Activated CD8-positive, alpha-beta T cell treated with anti-CD3 and anti-CD28 coated beads for 36 hours (primary cell): ENCODE results near the gene LMNA. TPM values are rescaled to one million over a fixed set of nuclear protein-coding genes. Genes with fewer than 3 reads are reported as not detected.
A peak's percentile ranks its signal among the peaks of the same experiment; 100 is the strongest.

Experiments used
- ATAC-seq: fragments of 200-7000 bp; cut with Tn5 transposase; one replicate; pipeline ENCODE4 v1.10.0; 2021; ENCODE audit warnings: mild to moderate bottlenecking, moderate library complexity
- CTCF ChIA-PET: fragments of 350-600 bp; sonication (Branson Sonifier 250); formaldehyde crosslinking; loops from one replicate; lab custom pipeline; 2021; ENCODE audit warnings: antibody characterized with exemption; lab: Charles Lee
- POLR2A ChIA-PET: fragments of 350-600 bp; sonication (Branson Sonifier 250); formaldehyde crosslinking; loops from one replicate; lab custom pipeline; 2021; ENCODE audit warnings: antibody characterized with exemption; lab: Charles Lee
- DNase-seq: peaks from one replicate; pipeline ENCODE4 v3.0.0-alpha.2; 2020
- H3K27ac Mint-ChIP-seq: one replicate; pipeline ENCODE4 v1.8.0; 2021; ENCODE audit warnings: mild to moderate bottlenecking, mixed read lengths
- H3K27me3 Mint-ChIP-seq: one replicate; pipeline ENCODE4 v1.8.0; 2021; ENCODE audit warnings: mixed read lengths
- H3K36me3 Mint-ChIP-seq: one replicate; pipeline ENCODE4 v1.8.0; 2021; ENCODE audit warnings: low read depth, mixed read lengths
- H3K4me1 Mint-ChIP-seq: one replicate; pipeline ENCODE4 v1.8.0; 2021; ENCODE audit warnings: low read depth, mixed read lengths
- H3K4me3 Mint-ChIP-seq: one replicate; pipeline ENCODE4 v1.8.0; 2021; ENCODE audit warnings: mild to moderate bottlenecking, moderate library complexity, mixed read lengths
- H3K9me3 Mint-ChIP-seq: one replicate; pipeline ENCODE4 v1.8.0; 2021; ENCODE audit warnings: mixed read lengths
- intact Hi-C: fragments of 100-400 bp; cut with micrococcal nuclease; formaldehyde crosslinking; loops from one replicate; pipeline ENCODE4 v1.10.0; 2022
- total RNA-seq, 2 experiments: library from RNA; stranded (reverse); gene quantifications; one replicate each; pipeline ENCODE4 v1.2.3, GENCODE V29; 2021
- TF ChIP-seq, protein P1 (sequence below): fragments of 200-600 bp; IDR thresholded peaks from one replicate; pipeline ENCODE4 v1.8.0; 2022; ENCODE audit warnings: antibody characterized with exemption, mild to moderate bottlenecking

LMNA gene
- total RNA-seq, 2 experiments from 2014 or later = 51.8 to 56.6 TPM

DNA sequence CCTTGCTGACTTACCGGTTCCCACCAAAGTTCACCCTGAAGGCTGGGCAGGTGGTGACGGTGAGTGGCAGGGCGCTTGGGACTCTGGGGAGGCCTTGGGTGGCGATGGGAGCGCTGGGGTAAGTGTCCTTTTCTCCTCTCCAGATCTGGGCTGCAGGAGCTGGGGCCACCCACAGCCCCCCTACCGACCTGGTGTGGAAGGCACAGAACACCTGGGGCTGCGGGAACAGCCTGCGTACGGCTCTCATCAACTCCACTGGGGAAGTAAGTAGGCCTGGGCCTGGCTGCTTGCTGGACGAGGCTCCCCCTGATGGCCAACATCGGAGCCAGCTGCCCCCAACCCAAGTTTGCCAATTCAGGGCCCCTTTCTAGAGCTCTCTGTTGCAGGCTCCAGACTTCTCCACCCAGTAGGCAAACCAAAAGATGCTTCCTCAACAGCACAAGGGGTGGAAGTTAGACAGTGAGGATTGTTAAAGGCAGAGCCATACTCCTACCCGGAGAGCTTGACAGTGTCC, 22.5 kb downstream of the LMNA start:
- no peak overlapping the region for H3K27ac Mint-ChIP-seq
- TF ChIP-seq, protein P1, sequence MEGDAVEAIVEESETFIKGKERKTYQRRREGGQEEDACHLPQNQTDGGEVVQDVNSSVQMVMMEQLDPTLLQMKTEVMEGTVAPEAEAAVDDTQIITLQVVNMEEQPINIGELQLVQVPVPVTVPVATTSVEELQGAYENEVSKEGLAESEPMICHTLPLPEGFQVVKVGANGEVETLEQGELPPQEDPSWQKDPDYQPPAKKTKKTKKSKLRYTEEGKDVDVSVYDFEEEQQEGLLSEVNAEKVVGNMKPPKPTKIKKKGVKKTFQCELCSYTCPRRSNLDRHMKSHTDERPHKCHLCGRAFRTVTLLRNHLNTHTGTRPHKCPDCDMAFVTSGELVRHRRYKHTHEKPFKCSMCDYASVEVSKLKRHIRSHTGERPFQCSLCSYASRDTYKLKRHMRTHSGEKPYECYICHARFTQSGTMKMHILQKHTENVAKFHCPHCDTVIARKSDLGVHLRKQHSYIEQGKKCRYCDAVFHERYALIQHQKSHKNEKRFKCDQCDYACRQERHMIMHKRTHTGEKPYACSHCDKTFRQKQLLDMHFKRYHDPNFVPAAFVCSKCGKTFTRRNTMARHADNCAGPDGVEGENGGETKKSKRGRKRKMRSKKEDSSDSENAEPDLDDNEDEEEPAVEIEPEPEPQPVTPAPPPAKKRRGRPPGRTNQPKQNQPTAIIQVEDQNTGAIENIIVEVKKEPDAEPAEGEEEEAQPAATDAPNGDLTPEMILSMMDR = no peak
- CTCF ChIA-PET = interaction anchor here (1.5 to 14.1 kb wide), 3 partner anchors 8 to 45 kb away, joined by 7 to 772 read pairs (median 10); partner anchors contain the start of gene MEX3A
- no peaks in the 10 kb centered on the region for H3K9me3 Mint-ChIP-seq
- DNase-seq (no peak), ATAC-seq (no peak)
- no peaks in the 10 kb centered on the region for H3K4me1 Mint-ChIP-seq
- POLR2A ChIA-PET = interaction anchor here (1.1 to 1.2 kb wide), 2 partner anchors 41 to 148 kb away, joined by 3 read pairs; partner anchors contain the start of gene TMEM79
- no peaks in the 10 kb centered on the region for H3K27me3 Mint-ChIP-seq
- intact Hi-C loops = no loop called here
- H3K36me3 Mint-ChIP-seq = peaks cover 24% of the 10 kb centered on the region
- H3K4me3 Mint-ChIP-seq = no peak overlapping the region

- intact Hi-C loops = no loop called here
- ATAC-seq (no peak), DNase-seq (no peak)
- Mint-ChIP-seq H3K27me3 (no peaks in the 10 kb centered on the region), H3K4me1 (no peaks in the 10 kb centered on the region), H3K4me3 (no peak overlapping the region), H3K36me3 (peaks cover 24% of the 10 kb centered on the region), H3K27ac (no peak overlapping the region), H3K9me3 (no peaks in the 10 kb centered on the region)
- POLR2A ChIA-PET = no interaction called here
- TF ChIP-seq, protein P1 = no peak
- CTCF ChIA-PET = interaction anchor here (1.5 to 14.1 kb wide), 4 partner anchors 8 to 87 kb away, joined by 5 to 772 read pairs (median 8); partner anchors contain the start of gene MEX3A
These were observed 24.0 kb downstream of the LMNA start for GRCh38 chr1:156138458-156138867.

DNA sequence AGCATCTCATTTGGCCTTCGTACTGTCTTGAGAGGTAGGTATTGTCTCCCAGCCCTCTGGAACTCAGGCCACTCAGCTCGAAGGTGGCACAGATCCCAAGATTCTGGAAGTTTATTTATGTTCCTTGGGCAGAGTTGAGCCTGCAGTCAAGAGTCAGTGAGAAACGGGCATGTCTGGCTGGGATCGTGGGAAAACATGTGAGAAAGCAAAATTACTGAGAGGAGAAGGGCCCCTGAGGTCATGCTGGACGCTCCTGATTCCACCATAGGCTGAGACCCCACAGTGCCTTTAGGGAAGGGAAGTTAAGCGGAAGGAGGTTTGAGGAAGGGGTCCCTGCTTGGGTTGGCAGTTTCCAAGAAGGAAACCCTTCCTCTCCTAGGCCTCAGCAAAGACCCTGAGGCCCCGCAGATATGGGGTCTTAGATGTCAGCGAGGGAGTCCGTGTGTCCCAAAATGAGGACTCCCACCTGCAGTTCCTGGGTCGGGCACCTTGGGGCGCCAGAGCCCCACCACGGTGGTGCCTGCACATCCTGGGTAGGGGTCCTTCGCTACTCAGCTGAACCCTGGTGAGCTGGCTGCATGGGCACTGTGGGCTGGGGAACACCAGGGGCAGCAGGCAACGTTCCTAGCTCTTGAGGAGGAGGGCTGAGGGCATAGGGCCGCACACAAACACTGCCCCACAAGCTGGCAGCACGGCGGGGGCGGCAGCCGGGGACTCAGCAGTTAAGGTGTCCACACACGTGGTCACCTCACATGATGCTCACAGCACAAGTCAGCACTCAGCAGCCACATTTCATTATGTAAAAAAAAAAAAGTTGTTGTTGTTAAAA, 26.6 kb downstream of the LMNA start:
- no peaks in the 10 kb centered on the region for H3K9me3 Mint-ChIP-seq
- TF ChIP-seq, protein P1 = peak; percentile 94
- H3K27ac Mint-ChIP-seq = no peak overlapping the region
- ChIA-PET POLR2A (interaction anchor here (0.7 to 2.0 kb wide), 3 partner anchors 84 to 451 kb away, joined by 4 to 5 read pairs (median 4); partner anchors contain the start of gene NAXE), CTCF (interaction anchor here (0.5 to 13.2 kb wide), 29 partner anchors 10 to 1429 kb away, joined by 3 to 269 read pairs (median 4); partner anchors contain the start of genes PMF1, SMG5 and TMEM79)
- peak; percentile 61 for DNase-seq
- ATAC-seq = peak; percentile 47
- peaks cover 8% of the 10 kb centered on the region for H3K36me3 Mint-ChIP-seq
- no peak overlapping the region for H3K4me3 Mint-ChIP-seq
- H3K4me1 Mint-ChIP-seq = peaks cover 9% of the 10 kb centered on the region
- no peaks in the 10 kb centered on the region for H3K27me3 Mint-ChIP-seq
- intact Hi-C loops = no loop called here

GRCh38 chr1:156143765-156144489, 29.4 kb downstream of the LMNA start:
- Mint-ChIP-seq H3K9me3 (no peaks in the 10 kb centered on the region), H3K4me3 (no peak overlapping the region), H3K4me1 (peaks cover 32% of the 10 kb centered on the region), H3K27me3 (no peaks in the 10 kb centered on the region), H3K36me3 (peaks cover 2% of the 10 kb centered on the region), H3K27ac (no peak overlapping the region)
- ATAC-seq (no peak), DNase-seq (no peak)
- CTCF ChIA-PET = interaction anchor here (1.0 to 13.2 kb wide), 5 partner anchors 14 to 80 kb away, joined by 3 to 269 read pairs (median 4); partner anchors contain the start of gene PMF1
- intact Hi-C loops = no loop called here
- TF ChIP-seq, protein P1 = no peak
- POLR2A ChIA-PET = no interaction called here
